Superior temporal gyrus (tissue), 1 donor: ENCODE results near the gene ZNF335.
"Not testable (repeated sequence)": the region's sequence is repeated elsewhere in the genome, so short reads cannot be mapped to it uniquely, and the experiment has no call there.

Experiments used
- DNase-seq: peaks from one replicate; pipeline ENCODE4 v3.0.0-alpha.2; 2016; ENCODE audit errors: extremely low spot score

Gene ZNF335

GRCh38 chr20:46004187-46004586 lies 32.2 kb upstream of the ZNF335 start:
- no peak for DNase-seq

GRCh38 chr20:46002008-46002407 lies 30.0 kb upstream of the ZNF335 start:
- no peak for DNase-seq

- no peak for DNase-seq
Measured at GRCh38 chr20:46001498-46001897, 29.5 kb upstream of the ZNF335 start.

- no peak for DNase-seq
Measured at GRCh38 chr20:46000262-46000996, 28.4 kb upstream of the ZNF335 start.

- DNase-seq, result no peak
Measured at GRCh38 chr20:45999557-46000261, 27.7 kb upstream of the ZNF335 start.

- no peak for DNase-seq
Measured at GRCh38 chr20:45998761-45999160, 26.8 kb upstream of the ZNF335 start.

GRCh38 chr20:45998337-45998736 lies 26.3 kb upstream of the ZNF335 start:
- DNase-seq, result no peak

GRCh38 chr20:45997187-45997586 lies 25.2 kb upstream of the ZNF335 start:
- DNase-seq, result no peak

GRCh38 chr20:45995495-45996097 lies 23.6 kb upstream of the ZNF335 start:
- DNase-seq, result not testable (repeated sequence)

- no peak for DNase-seq
Measured at GRCh38 chr20:45994761-45995493, 22.9 kb upstream of the ZNF335 start.

- DNase-seq, result no peak
Measured at GRCh38 chr20:45993197-45993951, 21.4 kb upstream of the ZNF335 start.

- DNase-seq, result no peak
Measured at GRCh38 chr20:45991616-45992015, 19.6 kb upstream of the ZNF335 start.

- not testable (repeated sequence) for DNase-seq
Measured at GRCh38 chr20:45988830-45989229, 16.8 kb upstream of the ZNF335 start.

- DNase-seq, result peak; percentile 71
Measured at GRCh38 chr20:45987108-45987780, 15.2 kb upstream of the ZNF335 start.

- no peak for DNase-seq
Measured at GRCh38 chr20:45985573-45985972, 13.6 kb upstream of the ZNF335 start.

GRCh38 chr20:45983279-45983743 lies 11.3 kb upstream of the ZNF335 start:
- DNase-seq, result no peak

- DNase-seq, result no peak
Measured at GRCh38 chr20:45981261-45981660, 9.3 kb upstream of the ZNF335 start.

GRCh38 chr20:45976086-45976485 lies 4.1 kb upstream of the ZNF335 start:
- DNase-seq, result no peak

- DNase-seq, result no peak
Measured at GRCh38 chr20:45975686-45976085, 3.7 kb upstream of the ZNF335 start.

GRCh38 chr20:45974896-45975565 lies 3.0 kb upstream of the ZNF335 start:
- no peak for DNase-seq
